NCI-H2081 (cell line): ENCODE measurements around the gene NFYC.

Experiments
- DNase-seq, 2 experiments: peaks; one replicate each; lab custom pipeline; 2025; lab: John Stamatoyannopoulos, UW

NFYC gene

DNA sequence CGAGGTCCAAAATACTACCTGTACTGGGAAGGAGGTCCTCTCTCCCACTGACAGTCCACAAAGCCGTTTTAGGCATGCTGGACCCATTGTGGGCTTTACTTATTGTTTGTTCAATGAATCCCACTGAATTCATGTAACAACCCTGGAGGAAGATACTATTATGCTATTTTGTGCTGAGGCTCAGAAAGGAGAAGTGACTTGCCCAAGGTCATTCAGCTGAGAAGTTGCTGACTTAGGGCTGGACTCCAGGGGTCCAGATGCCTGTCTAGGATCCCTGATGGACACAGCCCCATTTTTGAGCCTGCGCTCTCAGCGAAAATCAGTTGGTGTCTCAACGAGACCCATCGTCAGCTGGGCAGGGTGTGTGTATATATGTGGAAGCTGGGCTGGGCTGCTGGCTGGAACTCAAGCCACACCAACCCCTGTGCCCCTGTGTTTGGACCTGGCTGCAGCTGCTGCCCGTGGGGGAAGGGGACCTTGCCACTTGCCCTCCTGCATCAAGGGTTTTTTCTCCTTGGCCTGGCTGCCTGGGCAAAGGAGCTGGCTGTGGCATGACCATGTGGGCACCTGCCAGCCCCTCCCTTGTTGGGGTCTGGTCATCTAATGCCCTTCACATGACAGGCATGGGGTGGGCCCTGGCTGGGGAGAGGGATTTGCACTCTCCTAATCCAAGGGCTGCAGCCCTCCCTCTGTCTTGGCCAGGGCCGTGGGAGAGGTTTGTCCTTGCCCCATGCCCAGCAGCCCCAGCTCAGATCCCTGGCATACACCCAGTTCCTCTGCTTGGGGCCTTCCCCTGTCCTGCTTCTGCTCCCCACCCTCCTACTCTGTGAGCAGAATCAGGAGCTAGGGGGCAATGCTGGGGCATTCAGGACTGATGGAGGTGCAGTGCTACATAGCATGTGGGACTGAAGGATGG is 107.1 kb downstream of the NFYC start:
- no peak for DNase-seq

DNA sequence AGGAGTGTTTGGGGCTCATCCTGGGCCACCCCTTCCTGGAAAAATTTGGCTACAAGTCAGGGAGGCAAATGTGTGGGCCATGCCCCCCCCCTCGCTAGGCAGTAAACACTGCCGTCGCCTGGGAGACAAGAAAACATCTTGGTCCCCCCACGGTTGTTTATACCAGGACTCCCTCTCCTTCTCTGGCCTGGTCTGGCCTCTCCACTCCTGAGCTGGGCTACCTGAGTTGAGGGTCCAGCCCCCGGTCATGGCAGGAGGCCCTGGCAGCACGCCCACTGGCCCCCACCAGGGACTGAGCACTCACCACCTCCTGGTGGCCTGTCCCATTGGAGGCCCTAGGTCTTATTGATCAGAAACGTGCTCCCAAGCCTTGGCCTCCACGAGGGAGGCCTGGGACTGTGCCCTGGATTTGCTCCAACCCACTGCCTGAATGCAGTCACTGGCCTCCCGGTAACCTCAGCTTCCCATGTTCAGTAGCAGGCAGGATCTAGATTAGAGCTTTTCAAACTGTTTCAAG is 107.9 kb downstream of the NFYC start:
- no peak for DNase-seq

GRCh38 chr1:40801742-40802077 is 110.2 kb downstream of the NFYC start:
- no peak for DNase-seq

GRCh38 chr1:40802078-40802741 is 110.7 kb downstream of the NFYC start:
- DNase-seq: peak in 1 of 2 experiments; percentile 21

DNA sequence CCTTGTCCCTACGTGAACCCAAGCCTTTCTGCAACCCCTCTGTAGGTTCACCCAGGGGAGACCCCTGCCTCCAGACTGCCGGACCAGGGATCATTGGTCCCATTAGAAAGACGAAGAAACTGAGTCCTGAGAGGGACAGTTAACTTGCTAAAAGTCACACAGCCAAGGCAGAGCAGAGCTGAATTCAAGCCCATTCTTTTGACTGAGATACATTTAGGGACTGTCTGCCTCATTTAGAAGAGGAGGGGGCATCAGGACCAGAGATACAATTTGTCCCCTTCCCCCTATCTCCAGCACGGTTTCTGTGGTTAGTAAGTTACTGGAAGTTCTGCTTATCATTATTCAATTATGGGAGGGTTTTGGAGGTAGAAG is 111.2 kb downstream of the NFYC start:
- DNase-seq: no peak

GRCh38 chr1:40803447-40803846 is 111.9 kb downstream of the NFYC start:
- no peak for DNase-seq

GRCh38 chr1:40803902-40804301 is 112.4 kb downstream of the NFYC start:
- DNase-seq: no peak

DNA sequence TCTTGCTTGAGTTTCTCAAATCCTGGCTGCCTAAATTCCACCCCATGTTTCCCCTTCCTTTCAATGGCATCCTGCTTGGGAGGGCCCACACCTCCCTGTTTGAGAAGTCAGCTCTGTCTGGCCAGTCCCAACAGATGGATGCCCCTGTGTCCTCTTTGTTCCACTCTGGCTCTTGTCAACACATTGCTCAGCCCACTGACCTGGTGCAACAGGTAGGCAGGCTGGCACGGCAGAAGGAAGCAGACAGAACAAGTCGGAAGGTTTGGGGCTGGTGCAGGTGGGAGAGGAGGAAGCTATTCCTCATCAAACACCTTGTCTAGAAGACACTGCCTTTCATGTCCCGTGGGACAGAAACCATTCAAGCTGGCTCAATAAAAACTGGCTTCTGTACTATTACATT is 114.7 kb downstream of the NFYC start:
- no peak for DNase-seq

DNA sequence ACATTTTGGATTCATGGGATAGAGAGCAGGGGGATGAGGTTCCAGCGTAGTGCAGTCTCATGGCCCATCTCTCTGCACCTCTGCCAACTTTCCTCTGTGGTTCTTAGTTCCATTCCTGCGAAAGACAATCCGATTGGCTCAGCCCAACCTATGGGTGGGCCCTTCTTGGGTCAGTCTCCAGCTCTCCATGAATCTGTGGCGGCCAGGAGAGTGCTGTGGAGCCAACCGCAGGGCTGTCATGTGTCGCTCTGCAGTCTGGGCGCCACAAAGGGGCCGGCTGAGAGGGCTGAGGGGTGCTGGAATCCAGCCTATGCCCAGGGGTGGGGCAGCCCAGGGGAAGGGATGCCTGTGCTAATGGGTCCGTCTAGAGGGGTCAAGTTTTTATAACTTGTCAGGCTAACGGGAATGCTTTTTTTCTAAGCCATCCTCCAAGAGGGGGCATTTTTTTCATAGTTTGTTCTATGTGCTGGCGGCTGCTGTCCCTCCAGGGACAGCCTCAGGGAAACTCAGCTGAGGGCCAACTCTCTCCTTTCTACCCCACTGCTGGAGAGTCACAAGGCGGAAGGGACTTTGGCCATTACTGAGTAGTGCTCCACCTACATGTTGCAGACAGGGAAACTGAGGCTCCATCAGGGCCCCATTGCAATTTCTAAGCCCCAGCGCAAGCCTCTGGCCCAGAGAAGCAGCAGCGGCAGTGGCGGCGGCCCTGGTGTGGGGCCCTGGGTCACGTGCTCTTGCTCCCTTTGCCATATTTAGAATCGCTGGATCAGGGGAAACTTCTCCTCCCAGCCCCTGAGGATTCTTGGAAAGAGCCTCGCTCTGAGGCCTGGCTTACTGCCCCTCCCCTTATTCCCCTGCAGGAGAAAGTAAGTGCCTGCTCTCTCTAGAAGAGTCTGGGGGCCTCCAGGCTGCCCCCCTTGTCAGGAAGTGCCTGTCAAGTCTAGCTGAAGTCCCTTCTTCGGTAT is 115.5 kb downstream of the NFYC start:
- no peak for DNase-seq

- DNase-seq: no peak
Observed at GRCh38 chr1:40808002-40808401, 116.5 kb downstream of the NFYC start.

- DNase-seq: no peak
Observed at GRCh38 chr1:40808444-40808843, 116.9 kb downstream of the NFYC start.

DNA sequence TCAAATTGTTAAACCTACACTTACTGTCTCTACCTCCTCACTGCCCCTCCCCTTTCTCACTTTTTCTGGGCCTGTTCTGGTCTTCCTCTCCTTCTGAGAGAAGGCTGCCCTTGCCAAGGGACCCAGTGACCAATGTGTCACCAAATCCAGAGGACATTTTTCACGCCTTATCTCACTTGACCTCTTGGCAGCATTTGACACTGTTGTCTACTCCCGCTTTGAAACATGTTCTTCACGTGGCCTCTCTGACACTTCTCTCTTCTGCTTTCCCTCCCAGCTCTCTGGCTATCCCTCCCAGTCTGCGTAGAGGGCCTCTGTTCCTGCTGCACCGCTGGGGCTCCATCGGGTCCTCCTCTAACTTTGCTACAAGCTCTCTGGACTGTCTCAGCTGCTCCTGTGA is 117.4 kb downstream of the NFYC start:
- DNase-seq: no peak

GRCh38 chr1:40810927-40811326 is 119.4 kb downstream of the NFYC start:
- no peak for DNase-seq

DNA sequence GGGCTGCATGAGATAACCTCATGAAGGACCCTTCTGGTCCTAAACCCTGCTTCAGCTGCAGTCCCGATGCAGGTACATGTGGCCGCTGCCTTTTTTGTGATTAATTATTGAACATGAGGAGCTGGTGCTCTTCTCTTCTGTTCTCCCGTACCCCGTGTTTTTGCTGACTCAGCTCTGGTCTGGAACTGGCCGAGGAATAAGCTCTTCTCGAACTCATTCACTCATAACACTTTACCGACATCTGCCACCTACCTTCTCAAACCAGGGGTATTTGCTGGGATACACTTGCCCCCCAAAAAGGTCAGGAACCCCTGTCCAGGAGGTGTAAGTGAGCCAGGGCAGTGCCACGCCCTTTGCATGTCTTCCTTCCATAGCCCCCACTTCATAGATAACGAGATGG is 123.9 kb downstream of the NFYC start:
- DNase-seq: no peak

DNA sequence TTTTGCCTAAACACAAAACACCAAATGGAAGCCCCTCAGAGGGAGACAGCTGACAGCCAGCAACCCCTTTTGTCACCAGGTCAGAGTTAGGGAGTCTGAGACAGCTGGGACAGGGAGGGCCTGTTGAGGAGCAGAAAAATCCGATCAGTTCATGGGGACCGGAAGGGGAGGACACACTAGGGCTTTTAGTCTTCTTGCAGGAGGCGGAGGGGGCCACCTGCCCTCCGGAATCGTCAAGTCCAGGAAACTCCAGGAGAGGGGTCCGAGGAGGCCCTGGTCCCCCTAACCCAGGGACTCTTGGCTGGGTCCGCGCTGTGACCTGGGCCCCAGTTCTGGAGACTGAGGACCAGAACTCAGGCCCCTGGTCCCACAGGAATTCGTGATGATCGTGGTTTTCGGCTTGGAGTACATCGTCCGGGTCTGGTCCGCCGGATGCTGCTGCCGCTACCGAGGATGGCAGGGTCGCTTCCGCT is 126.3 kb downstream of the NFYC start:
- no peak for DNase-seq

DNA sequence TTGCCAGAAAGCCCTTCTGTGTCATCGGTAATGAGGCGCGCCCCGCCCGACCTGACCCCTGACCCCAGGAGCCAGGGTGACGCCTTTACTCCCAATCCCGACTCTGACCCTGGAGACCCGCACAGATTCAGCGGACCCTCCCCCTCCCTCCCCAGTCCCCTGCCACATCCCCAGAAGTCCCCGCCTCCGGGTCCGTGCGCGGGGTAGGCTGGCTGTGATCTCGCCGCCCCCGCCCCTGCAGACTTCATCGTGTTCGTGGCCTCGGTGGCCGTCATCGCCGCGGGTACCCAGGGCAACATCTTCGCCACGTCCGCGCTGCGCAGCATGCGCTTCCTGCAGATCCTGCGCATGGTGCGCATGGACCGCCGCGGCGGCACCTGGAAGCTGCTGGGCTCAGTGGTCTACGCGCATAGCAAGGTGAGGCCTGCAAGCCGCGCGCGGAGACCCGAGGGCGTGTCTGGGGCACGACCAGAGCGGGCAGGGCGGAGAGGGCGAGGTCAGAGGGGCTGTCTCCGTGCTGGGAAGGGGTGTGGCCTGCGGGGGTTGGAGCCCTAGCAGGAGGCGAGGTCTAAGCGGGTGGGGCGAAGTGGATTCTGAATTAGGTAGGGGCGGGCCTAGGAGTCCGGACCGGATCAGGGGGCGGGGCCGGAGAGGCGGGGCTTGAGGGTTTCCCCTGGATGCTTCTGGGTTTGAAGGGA is 126.9 kb downstream of the NFYC start:
- no peak for DNase-seq

GRCh38 chr1:40819101-40819500 is 127.6 kb downstream of the NFYC start:
- no peak for DNase-seq

DNA sequence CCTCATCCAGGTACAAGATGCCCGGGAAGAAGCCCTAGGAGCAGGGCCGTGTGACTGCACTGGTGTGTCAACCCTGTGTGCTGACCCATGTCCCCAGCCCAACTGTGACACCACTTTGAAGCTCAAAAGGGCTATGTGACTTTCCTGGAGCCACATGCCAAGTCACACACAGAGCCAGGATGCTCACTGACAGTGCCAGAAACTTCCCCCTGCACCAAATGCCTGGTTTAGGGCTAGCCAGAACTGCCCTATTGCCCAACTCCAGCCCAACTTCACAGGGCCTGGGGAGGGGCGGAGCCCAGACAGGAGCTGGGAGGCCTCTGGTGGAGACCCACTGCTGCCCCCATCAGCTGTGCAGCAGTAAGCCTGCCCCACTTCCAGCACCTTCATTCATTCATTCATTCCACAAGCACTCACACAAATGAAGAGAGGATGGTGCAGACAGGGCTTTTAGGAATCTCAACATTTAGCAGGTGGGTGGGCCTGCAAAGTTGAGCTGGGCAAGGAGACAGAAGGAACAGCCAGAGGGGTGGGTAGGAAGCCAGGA is 128.8 kb downstream of the NFYC start:
- DNase-seq: no peak
